ENCODE results near the gene ZNF385B.

ZNF385B gene

GRCh38 chr2:179855673-179856072 is 5.7 kb downstream of the ZNF385B start:
- no peak for DNase-seq

DNA sequence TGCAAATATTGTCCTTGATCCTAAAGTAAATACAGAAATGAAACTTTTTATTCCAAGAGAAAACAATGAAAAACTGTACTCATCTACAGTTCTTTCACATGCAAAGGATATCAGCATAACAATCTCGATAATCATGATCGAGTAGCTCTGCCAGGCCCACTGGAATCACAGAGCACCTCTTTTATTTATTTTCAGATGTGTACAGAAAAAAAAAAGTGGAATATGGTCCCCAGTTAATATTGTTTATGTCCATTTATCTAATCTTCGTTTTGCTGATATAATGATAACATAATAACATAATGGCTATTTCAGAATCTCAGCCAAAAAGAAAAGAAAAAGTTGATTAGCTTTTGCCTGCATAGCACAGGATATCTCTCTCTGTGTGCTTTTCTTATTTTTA is 6.5 kb downstream of the ZNF385B start:
- DNase-seq, result no peak

GRCh38 chr2:179853108-179853507 is 8.3 kb downstream of the ZNF385B start:
- DNase-seq, result no peak

DNA sequence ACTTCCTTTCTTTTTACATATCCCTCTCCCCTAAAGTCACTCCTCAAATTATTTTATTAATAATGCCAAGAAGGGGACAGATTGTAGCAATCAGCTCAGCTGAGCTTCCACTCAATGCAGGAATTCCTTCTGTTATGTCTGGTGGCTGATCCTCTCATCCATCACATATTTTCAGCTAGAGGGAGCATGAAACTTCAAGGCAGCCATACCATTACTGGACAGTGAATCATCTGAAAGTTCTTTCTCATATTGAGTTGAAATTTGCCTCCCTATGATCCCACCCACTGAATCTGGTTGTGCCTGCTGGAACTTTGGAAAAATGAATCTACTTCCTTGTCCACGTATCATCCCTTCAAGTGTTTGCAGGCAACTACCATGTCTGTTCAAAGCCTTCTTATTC is 11.2 kb downstream of the ZNF385B start:
- DNase-seq, result no peak

DNA sequence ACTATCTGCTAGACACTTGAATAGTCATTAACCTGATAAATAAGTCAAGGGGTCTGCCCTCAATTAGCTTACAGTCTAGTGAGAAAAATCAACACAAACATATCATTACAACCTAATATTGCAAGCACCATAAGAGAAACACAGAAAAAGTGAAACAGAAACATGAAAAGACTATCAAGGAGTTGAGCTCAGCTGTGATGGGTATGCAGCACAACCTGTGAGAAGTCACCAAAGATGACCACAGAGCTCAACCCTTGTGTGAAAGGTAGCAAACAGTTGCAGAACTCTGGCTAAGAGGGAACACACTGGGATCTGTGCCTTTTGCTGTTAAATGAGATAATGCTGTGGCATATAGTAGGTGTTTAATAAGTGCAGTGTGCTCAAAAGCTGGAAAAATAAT is 11.7 kb downstream of the ZNF385B start:
- no peak for DNase-seq

DNA sequence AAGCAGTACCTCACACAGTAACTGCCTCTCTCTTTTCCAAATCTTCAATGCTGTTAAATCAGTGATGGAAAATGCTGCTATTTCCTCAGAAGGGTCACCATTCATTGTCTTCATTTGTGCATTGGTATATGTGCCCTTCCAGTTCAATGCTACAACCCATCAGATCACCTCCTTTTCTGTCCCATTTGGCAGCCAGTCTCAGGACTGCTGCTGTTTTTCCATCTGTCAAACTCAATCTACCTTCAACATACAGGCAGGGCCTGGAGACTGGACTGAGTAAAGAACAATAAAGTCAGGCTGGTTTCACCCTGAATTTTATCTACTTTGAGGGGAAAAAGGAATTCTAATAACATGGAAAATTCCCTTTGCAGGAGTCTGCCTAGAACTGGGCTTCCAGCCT is 17.9 kb downstream of the ZNF385B start:
- no peak for DNase-seq

GRCh38 chr2:179842498-179843153 is 18.8 kb downstream of the ZNF385B start:
- DNase-seq, result no peak

GRCh38 chr2:179840840-179841239 is 20.6 kb downstream of the ZNF385B start:
- DNase-seq, result no peak

DNA sequence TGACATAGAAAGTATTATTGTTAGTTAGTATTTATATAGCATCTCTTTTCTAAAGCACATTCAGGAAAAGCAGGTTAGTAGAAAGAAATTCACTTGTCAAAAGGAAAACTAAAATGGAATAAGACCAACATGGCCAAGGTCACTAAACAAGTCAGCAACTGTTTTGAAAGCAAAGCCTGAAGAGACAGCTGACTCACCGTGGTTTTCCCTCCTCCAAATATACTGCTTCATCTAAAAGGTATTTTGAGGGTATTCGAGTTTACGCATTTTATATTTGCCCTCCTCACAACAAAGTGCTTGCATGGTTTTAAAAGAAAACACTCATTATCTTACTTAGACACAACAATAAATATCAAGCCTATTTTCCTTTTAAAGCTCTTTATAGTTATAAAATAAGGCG is 24.0 kb downstream of the ZNF385B start:
- no peak for DNase-seq

DNA sequence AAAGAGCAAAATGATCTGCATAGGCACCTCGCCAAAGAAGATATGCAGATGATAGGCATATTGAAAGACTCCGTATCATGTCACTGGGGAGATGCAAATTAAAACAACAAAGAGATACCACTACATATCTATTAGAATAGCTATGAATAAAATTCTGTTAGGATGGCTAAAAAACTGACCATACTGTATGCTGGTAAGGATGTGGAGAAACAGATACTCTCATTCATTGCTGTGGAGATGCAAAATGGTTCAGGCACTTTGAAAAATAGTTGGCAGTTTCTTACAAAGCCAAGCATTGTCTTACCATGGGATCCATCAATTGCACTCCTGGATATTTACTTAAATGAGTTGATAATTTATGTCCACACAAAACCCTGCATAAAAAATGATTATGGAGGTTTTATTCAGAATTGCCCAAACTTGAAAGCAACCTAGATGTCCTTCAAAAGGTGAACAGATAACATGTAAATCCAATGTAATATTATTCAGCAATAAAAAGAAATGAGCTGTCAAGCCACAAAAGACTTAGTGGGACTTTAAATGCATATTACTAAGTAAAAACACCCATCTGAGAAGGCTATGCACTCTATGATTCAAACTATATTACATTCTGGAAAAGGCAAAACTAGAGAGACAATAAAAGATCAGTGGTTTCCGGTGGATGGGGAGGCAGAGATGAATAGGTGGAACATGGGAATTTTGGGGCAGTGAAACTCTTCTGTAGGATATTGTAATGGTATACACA is 31.2 kb downstream of the ZNF385B start:
- DNase-seq, result no peak

DNA sequence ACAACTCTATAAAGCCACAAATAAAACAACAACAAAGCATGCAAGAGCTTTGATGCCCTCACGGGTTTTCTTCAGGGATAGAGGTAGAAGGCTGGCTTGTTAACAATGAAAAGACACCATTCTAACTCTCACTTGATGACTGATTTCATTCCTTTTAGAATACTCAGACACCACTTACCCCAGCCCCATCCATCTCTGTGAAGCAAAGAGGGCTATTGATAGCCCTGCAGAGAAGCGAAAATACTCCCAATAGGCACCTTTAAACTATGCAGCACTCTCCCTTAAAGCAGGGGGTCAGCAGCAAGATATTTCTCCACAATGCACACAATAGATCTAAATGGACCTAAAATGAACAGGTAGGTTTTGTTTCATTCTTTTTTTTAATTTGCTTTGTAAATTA is 35.1 kb downstream of the ZNF385B start:
- DNase-seq, result no peak

DNA sequence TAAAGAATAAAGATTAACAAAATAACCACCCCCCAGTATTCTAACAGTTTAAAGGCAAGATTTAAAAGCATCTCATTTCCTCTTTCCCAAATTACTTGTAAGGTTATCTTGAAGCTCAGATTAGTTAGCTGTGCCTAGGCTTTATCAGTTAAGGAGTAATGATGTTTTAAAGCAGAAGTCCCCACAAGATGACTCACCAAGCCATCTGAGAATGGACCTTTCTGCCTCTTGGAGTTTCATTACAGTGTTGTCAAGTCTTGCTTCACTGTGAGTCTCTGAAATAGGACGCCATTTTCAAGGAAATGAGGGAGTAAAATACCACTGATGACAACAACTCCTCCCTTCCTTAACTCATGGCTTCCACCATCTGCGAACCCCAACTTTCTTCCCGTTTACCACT is 35.9 kb downstream of the ZNF385B start:
- DNase-seq, result no peak

- no peak for DNase-seq
Observed at GRCh38 chr2:179824961-179825360, 36.5 kb downstream of the ZNF385B start.

GRCh38 chr2:179822540-179822939 is 38.9 kb downstream of the ZNF385B start:
- DNase-seq, result no peak

- DNase-seq, result no peak
Observed at GRCh38 chr2:179818546-179818945, 42.9 kb downstream of the ZNF385B start.

- no peak for DNase-seq
Observed at GRCh38 chr2:179817181-179817841, 44.1 kb downstream of the ZNF385B start.

GRCh38 chr2:179814050-179814449 is 47.4 kb downstream of the ZNF385B start:
- no peak for DNase-seq

DNA sequence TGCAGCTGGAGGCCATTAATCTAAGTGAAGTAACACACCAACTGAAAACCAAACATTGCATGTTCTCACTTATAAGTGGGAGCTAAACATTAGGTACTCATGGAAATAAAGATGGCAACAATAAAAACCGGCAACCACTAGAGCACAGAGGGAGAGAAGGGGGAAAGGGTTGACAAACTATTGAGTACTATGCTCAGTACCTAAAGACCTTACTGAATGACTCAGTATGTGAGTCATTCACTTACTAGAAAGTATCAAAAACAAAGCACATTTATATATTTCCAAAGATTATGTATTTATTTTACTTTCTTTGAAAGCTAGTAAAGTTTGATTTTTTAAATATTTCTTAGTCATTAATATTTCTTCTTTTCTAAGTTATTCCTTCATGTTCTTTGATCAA is 48.9 kb downstream of the ZNF385B start:
- no peak for DNase-seq

DNA sequence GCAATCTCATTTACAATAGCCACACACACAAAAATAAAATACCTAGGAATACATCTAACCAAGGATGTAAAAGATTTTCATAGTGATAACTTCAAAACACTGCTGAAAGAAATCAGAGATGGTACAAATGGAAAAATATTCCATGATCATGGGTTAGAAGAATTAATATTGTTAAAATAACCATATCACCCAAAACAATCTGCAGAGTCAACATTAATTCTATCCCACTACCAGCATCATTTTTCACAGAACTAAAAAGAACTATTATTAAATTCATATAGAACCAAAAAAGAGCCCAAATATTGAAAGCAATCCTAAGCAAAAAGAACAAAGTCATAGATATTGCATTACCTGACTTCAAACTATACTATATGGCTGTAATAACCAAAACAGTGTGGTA is 50.4 kb downstream of the ZNF385B start:
- no peak for DNase-seq

- no peak for DNase-seq
Observed at GRCh38 chr2:179809606-179810005, 51.8 kb downstream of the ZNF385B start.

GRCh38 chr2:179805001-179805400 is 56.4 kb downstream of the ZNF385B start:
- DNase-seq, result no peak

DNA sequence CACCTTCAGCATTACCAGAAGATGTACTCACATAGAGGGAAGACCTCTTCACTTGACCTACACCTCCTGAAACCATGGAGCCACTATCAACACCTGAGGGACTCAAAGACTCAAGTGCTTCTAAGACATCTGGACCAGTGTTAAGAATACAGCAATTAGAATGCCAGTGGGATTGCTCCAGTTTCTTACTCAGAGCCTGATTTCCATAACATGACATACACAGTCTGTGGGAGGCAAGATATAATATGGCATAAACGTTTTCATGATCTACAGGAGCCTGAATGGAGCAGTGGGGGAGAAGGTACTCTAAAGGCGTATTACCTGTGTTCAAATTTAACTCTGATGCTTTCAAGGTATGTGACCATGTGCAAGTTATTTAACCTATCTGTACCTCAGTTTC is 57.2 kb downstream of the ZNF385B start:
- DNase-seq, result no peak

GRCh38 chr2:179802051-179802882 is 59.1 kb downstream of the ZNF385B start:
- no peak for DNase-seq

Data from bone marrow (tissue), 2 donors.